Lower lobe of right lung (tissue), 2 donors: ENCODE data around the gene ZNF219. TPM values are rescaled to one million over a fixed set of nuclear protein-coding genes. Genes with fewer than 3 reads are reported as not detected.

Source experiments
- ATAC-seq, 2 donors: fragments of 200-7000 bp; cut with Tn5 transposase; one replicate each; pipeline ENCODE4 v1.9.1; 2020 to 2022; ENCODE audit warnings: mild to moderate bottlenecking in 2 of 2, moderate library complexity in 2 of 2
- DNase-seq: peaks from one replicate; pipeline ENCODE4 v3.0.0-alpha.2; 2020
- H3K27ac ChIP-seq: fragments of 200-600 bp; one replicate; pipeline ENCODE4 v1.8.0; 2022
- H3K27me3 ChIP-seq: fragments of 200-600 bp; one replicate; pipeline ENCODE4 v1.8.0; 2022; ENCODE audit warnings: low read depth
- H3K36me3 ChIP-seq: fragments of 200-600 bp; one replicate; pipeline ENCODE4 v1.8.0; 2022; ENCODE audit warnings: mild to moderate bottlenecking
- H3K4me1 ChIP-seq: fragments of 200-600 bp; one replicate; pipeline ENCODE4 v1.8.0; 2022
- H3K4me3 ChIP-seq: fragments of 200-600 bp; one replicate; pipeline ENCODE4 v1.8.0; 2022; ENCODE audit warnings: mild to moderate bottlenecking
- H3K9me3 ChIP-seq: fragments of 200-600 bp; one replicate; pipeline ENCODE4 v1.8.0; 2022
- CTCF ChIP-seq: fragments of 200-600 bp; IDR thresholded peaks from one replicate; pipeline ENCODE4 v1.8.0; 2022; ENCODE audit warnings: antibody characterized with exemption, mild to moderate bottlenecking
- intact Hi-C: fragments of 100-400 bp; cut with DNase I; formaldehyde crosslinking; loops from one replicate; pipeline ENCODE4 v1.11.0; 2022
- total RNA-seq: library from RNA; stranded (reverse); fragmentation: NEBNext Ultra II Directional; extraction: Animal tissue kit (Norgen Biotek cat#: 25700); gene quantifications from one replicate; pipeline ENCODE4 v1.2.1, GENCODE V29; 2021
- donor health status: DM: no; HTN: yes; CAD: no; lungs with severe emphysema.

Gene ZNF219
- total RNA-seq, 1 donor from 2014 or later: 46.1 TPM

- H3K4me1 ChIP-seq: peaks cover 29% of the 10 kb centered on the region
- ATAC-seq: no peak
These were observed 1.3 kb downstream of the ZNF219 start for GRCh38 chr14:21096978-21097635.

GRCh38 chr14:21096438-21096837 is 2.0 kb downstream of the ZNF219 start:
- Histone ChIP-seq H3K4me1 (peaks cover 31% of the 10 kb centered on the region), H3K36me3 (peaks cover 22% of the 10 kb centered on the region), H3K27ac (peak overlapping the region; percentile 1), H3K27me3 (no peaks in the 10 kb centered on the region), H3K9me3 (no peaks in the 10 kb centered on the region), H3K4me3 (no peak overlapping the region)
- TF ChIP-seq CTCF: no peak
- DNase-seq: no peak
- intact Hi-C loops: loop anchor here (5.0 kb wide), 1 partner anchor 74 kb away; no protein-coding TSS in a partner anchor
- no peak for ATAC-seq

More at GRCh38 chr14:21096978-21097635, 1.3 kb downstream of the ZNF219 start:
- H3K36me3 ChIP-seq: peaks cover 16% of the 10 kb centered on the region
- H3K4me3 ChIP-seq: peak overlapping the region; percentile 50
- peak overlapping the region; percentile 75 for H3K27ac ChIP-seq
- intact Hi-C loops: loop anchor here (5.0 kb wide), 1 partner anchor 75 kb away; no protein-coding TSS in a partner anchor
- no peak for TF ChIP-seq CTCF
- H3K27me3 ChIP-seq: no peaks in the 10 kb centered on the region
- H3K9me3 ChIP-seq: no peaks in the 10 kb centered on the region
- DNase-seq: no peak

GRCh38 chr14:21095430-21096205 is 2.8 kb downstream of the ZNF219 start:
- Histone ChIP-seq H3K36me3 (peaks cover 30% of the 10 kb centered on the region), H3K9me3 (no peaks in the 10 kb centered on the region), H3K4me1 (peaks cover 31% of the 10 kb centered on the region), H3K27me3 (no peaks in the 10 kb centered on the region), H3K4me3 (no peak overlapping the region), H3K27ac (peak overlapping the region; percentile 1)
- intact Hi-C loops: loop anchor here (5.0 kb wide), 1 partner anchor 73 kb away; no protein-coding TSS in a partner anchor
- no peak for TF ChIP-seq CTCF
- ATAC-seq: no peak
- DNase-seq: no peak

- Histone ChIP-seq H3K27me3 (no peaks in the 10 kb centered on the region), H3K36me3 (peaks cover 46% of the 10 kb centered on the region), H3K4me1 (peaks cover 20% of the 10 kb centered on the region), H3K9me3 (no peaks in the 10 kb centered on the region), H3K27ac (no peak overlapping the region), H3K4me3 (no peak overlapping the region)
- DNase-seq: no peak
- intact Hi-C loops: no loop called here
- ATAC-seq: no peak
- TF ChIP-seq CTCF: no peak
These were observed 4.4 kb downstream of the ZNF219 start for GRCh38 chr14:21093769-21094681.

GRCh38 chr14:21093018-21093417 is 5.4 kb downstream of the ZNF219 start:
- TF ChIP-seq CTCF: no peak

More at GRCh38 chr14:21093018-21093417, 5.4 kb downstream of the ZNF219 start:
- no peaks in the 10 kb centered on the region for H3K9me3 ChIP-seq
- no peak overlapping the region for H3K4me3 ChIP-seq
- DNase-seq (no peak), ATAC-seq (no peak)
- H3K27me3 ChIP-seq: no peaks in the 10 kb centered on the region
- H3K4me1 ChIP-seq: peaks cover 17% of the 10 kb centered on the region
- H3K36me3 ChIP-seq: peaks cover 56% of the 10 kb centered on the region
- intact Hi-C loops: no loop called here
- no peak overlapping the region for H3K27ac ChIP-seq
